Stimulated activated CD4-positive, alpha-beta T cell treated with anti-CD3 and anti-CD28 coated beads, Interleukin-4, amount 100 ng/mL, for 1 hour (primary cell): Measurements from ENCODE around the gene RPS6KA5.
A peak's percentile ranks its signal among the peaks of the same experiment; 100 is the strongest.

Experiments
- DNase-seq: peaks from one replicate; pipeline ENCODE4 v3.0.0-alpha.2; 2020

RPS6KA5 gene

GRCh38 chr14:90924621-90925340 is 135.7 kb downstream of the RPS6KA5 start:
- no peak for DNase-seq

GRCh38 chr14:90922141-90922540 is 138.3 kb downstream of the RPS6KA5 start:
- DNase-seq: no peak

GRCh38 chr14:90911121-90911520 is 149.3 kb downstream of the RPS6KA5 start:
- no peak for DNase-seq

- no peak for DNase-seq
These were observed 153.3 kb downstream of the RPS6KA5 start for GRCh38 chr14:90907178-90907577.

- no peak for DNase-seq
These were observed 154.9 kb downstream of the RPS6KA5 start for GRCh38 chr14:90905531-90905930.

- peak; percentile 49 for DNase-seq
These were observed 157.3 kb downstream of the RPS6KA5 start for GRCh38 chr14:90903101-90903500.

- DNase-seq: no peak
These were observed 159.9 kb downstream of the RPS6KA5 start for GRCh38 chr14:90900476-90901083.

- no peak for DNase-seq
These were observed 163.4 kb downstream of the RPS6KA5 start for GRCh38 chr14:90897022-90897421.

GRCh38 chr14:90894241-90894640 is 166.2 kb downstream of the RPS6KA5 start:
- DNase-seq: no peak

GRCh38 chr14:90893510-90893909 is 166.9 kb downstream of the RPS6KA5 start:
- DNase-seq: no peak

- DNase-seq: no peak
These were observed 167.5 kb downstream of the RPS6KA5 start for GRCh38 chr14:90892970-90893369.

- no peak for DNase-seq
These were observed 169.1 kb downstream of the RPS6KA5 start for GRCh38 chr14:90891326-90891725.

GRCh38 chr14:90890322-90891020 is 170.0 kb downstream of the RPS6KA5 start:
- no peak for DNase-seq

GRCh38 chr14:90886297-90886815 is 174.1 kb downstream of the RPS6KA5 start:
- DNase-seq: no peak

GRCh38 chr14:90883782-90884181 is 176.7 kb downstream of the RPS6KA5 start:
- no peak for DNase-seq

- DNase-seq: no peak
These were observed 177.2 kb downstream of the RPS6KA5 start for GRCh38 chr14:90883197-90883596.

GRCh38 chr14:90880282-90880681 is 180.2 kb downstream of the RPS6KA5 start:
- no peak for DNase-seq

- DNase-seq: no peak
These were observed 185.8 kb downstream of the RPS6KA5 start for GRCh38 chr14:90874599-90874998.

GRCh38 chr14:90871605-90872233 is 188.7 kb downstream of the RPS6KA5 start:
- DNase-seq: no peak

- DNase-seq: no peak
These were observed 189.4 kb downstream of the RPS6KA5 start for GRCh38 chr14:90870950-90871604.

GRCh38 chr14:90867501-90867900 is 192.9 kb downstream of the RPS6KA5 start:
- DNase-seq: no peak

GRCh38 chr14:90866833-90867232 is 193.6 kb downstream of the RPS6KA5 start:
- no peak for DNase-seq

- DNase-seq: no peak
These were observed 195.7 kb downstream of the RPS6KA5 start for GRCh38 chr14:90864741-90865140.
